Chondrocyte (in vitro differentiated cells): ENCODE measurements around the gene ATP8B3. TPM values are rescaled to one million over a fixed set of nuclear protein-coding genes. Genes with fewer than 3 reads are reported as not detected.
"Not testable (repeated sequence)": the region's sequence is repeated elsewhere in the genome, so short reads cannot be mapped to it uniquely, and the experiment has no call there.

Experiments
- DNase-seq: peaks from one replicate; pipeline ENCODE4 v3.0.0; 2021; ENCODE audit warnings: mixed read lengths, low spot score
- H3K27ac Mint-ChIP-seq: one replicate; pipeline ENCODE4 v1.8.0; 2021; ENCODE audit warnings: mild to moderate bottlenecking, moderate library complexity, mixed read lengths; ENCODE audit not compliant: unreplicated experiment
- H3K27me3 Mint-ChIP-seq: 2 replicates; pipeline ENCODE4 v1.8.0; 2021; ENCODE audit warnings: low read depth, mixed read lengths
- H3K36me3 Mint-ChIP-seq: 2 replicates; pipeline ENCODE4 v1.8.0; 2021; ENCODE audit warnings: low read depth, mixed read lengths
- H3K4me1 Mint-ChIP-seq: 2 replicates; pipeline ENCODE4 v1.8.0; 2021; ENCODE audit warnings: low read depth, mild to moderate bottlenecking, mixed read lengths
- H3K4me3 Mint-ChIP-seq: one replicate; pipeline ENCODE4 v1.8.0; 2021; ENCODE audit warnings: mild to moderate bottlenecking, moderate library complexity, mixed read lengths; ENCODE audit not compliant: unreplicated experiment
- H3K9me3 Mint-ChIP-seq: 2 replicates; pipeline ENCODE4 v1.8.0; 2021; ENCODE audit warnings: low read depth, mixed read lengths
- total RNA-seq: library from RNA; stranded (reverse); gene quantifications from 3 replicates; pipeline ENCODE4 v1.2.1, GENCODE V29; 2021
- TF ChIP-seq, protein P1 (sequence below): fragments of 200-600 bp; sonication (generic); IDR thresholded peaks from 2 replicates; pipeline ENCODE4 v1.5.0; 2021; ENCODE audit warnings: antibody characterized with exemption, mild to moderate bottlenecking, moderate library complexity

Gene ATP8B3
- total RNA-seq, 1 donor from 2014 or later = 5.7 TPM

DNA sequence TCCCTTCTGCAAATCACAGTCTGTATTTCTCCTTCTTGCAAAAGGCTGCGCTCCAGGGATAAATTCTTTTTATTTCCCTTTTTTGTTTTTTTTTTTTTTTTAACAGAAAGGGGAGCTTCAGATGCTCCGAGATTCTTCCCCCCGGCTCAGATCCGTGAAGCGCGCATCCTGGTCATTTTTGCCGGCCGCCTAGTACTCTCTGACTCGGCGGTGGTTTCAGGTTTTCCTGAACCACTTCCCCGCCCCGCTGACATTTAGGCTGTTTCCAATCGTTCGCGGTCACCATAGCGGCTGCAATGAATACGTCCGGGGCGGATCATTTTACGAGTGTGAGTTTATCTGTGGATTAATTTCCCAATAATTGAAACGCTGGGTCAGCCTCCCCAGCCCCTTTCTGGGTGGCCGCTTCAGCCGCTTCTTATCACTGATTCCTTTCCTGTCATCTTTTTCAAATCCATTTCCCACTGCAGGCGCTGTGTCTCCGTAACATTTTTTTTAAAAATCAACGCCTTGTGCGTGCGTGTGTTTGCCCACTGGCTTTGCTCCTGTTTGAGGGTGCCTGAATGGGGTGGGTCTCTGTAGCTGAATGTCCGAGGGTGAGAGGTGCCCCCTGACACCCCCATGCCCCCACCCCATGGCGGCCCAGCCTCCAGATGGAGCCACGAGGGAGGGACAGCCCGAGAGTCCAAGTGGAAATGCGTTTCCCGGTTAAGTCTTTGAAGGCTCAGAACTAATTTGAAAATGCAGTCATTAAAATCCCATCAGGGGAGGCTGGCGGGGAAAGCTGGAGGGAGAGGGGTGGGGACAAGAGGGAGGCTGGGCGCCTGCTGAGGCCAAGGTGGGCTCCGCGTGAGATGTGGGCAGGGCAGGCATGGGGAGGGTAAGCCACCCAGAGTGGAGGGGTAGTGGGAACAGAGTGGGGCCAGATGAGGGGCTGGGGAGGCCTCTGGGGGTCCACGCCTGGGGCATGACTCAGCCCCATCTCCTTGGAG lies 48.1 kb downstream of the ATP8B3 start:
- H3K4me1 Mint-ChIP-seq = no peaks in the 10 kb centered on the region
- no peak overlapping the region for H3K27ac Mint-ChIP-seq
- peaks cover 50% of the 10 kb centered on the region for H3K27me3 Mint-ChIP-seq
- H3K36me3 Mint-ChIP-seq = no peaks in the 10 kb centered on the region
- TF ChIP-seq, protein P1, sequence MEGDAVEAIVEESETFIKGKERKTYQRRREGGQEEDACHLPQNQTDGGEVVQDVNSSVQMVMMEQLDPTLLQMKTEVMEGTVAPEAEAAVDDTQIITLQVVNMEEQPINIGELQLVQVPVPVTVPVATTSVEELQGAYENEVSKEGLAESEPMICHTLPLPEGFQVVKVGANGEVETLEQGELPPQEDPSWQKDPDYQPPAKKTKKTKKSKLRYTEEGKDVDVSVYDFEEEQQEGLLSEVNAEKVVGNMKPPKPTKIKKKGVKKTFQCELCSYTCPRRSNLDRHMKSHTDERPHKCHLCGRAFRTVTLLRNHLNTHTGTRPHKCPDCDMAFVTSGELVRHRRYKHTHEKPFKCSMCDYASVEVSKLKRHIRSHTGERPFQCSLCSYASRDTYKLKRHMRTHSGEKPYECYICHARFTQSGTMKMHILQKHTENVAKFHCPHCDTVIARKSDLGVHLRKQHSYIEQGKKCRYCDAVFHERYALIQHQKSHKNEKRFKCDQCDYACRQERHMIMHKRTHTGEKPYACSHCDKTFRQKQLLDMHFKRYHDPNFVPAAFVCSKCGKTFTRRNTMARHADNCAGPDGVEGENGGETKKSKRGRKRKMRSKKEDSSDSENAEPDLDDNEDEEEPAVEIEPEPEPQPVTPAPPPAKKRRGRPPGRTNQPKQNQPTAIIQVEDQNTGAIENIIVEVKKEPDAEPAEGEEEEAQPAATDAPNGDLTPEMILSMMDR = no peak
- H3K4me3 Mint-ChIP-seq = no peak overlapping the region
- H3K9me3 Mint-ChIP-seq = no peaks in the 10 kb centered on the region
- no peak for DNase-seq

DNA sequence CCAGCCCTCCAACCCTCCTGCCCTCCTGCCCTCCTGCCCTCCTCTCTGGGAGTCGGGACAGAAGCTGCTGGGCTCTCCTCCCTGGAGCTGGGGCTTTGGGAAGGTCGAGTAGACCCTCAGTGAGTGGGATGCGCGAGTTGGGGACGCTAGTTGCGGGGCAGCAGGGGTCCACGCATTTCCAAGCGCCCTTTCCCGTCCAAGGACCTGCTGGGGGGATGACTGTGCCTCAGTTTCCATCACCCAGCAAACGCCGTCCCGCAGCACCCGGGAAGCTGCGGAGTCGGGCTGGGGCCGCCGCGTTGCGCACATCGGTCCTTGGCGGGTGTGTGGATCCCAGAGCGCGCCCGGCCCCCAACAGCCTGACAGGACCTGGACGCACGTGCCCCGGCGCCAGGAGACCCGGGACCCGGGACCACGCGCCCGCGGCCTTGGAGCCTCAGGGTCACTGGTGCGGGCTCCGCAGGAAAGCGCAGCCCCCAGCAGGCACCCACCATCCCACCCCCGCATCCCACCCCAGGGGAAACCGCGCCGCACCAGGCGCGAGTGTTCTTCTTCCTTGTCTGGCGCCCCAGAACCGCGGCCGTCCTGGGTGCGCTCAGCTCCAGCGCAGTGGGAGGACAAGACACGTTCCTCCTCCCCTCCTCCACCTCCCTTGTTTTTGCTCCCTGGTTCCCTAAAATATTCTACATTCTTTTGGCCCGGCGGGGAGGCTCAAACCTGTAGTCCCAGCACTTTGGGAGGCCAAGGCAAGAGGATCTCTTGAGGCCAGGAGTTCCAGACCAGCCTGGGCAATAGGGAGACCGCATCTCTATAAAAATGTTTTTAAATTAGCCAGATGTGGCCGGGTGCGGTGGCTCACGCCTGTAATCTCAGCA lies 49.6 kb downstream of the ATP8B3 start:
- Mint-ChIP-seq H3K4me3 (no peak overlapping the region), H3K27ac (no peak overlapping the region), H3K27me3 (peaks cover 53% of the 10 kb centered on the region), H3K9me3 (no peaks in the 10 kb centered on the region), H3K4me1 (no peaks in the 10 kb centered on the region), H3K36me3 (no peaks in the 10 kb centered on the region)
- TF ChIP-seq, protein P1 = no peak
- DNase-seq = no peak

DNA sequence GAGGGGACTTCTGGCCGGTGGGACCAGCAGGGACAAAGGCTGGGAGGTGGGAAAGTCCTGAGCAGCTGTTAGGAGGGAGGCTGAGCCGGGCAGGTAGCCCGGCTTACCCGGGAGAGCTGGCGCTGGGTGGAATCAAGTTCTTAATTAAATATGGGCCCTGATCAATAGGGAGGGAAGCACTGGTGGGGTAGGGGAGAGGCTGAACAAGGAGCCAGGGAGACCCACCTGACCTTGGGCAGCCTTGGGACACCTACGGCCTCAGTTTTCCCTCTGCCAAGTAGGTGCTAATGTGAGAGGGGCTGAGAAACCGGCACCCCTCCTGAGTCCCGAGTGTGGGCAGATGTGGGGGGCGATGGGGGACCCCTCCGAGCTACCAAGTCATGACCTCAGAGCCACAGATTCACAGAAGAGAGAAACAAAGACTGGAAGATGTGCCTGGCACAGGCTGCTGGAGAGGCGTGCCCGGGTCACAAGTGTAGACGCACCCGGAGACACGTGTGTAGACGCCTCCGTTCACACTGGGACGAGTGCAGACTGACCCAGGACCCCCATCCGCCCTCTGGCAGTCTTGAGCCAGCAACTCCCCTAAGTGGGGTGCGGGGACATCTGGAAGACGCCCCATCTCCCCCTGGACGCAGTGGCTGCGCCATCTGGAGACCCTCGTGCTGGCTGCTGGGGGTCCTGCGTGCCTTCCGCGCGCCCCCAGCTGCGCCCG lies 50.4 kb downstream of the ATP8B3 start:
- H3K4me1 Mint-ChIP-seq = no peaks in the 10 kb centered on the region

DNA sequence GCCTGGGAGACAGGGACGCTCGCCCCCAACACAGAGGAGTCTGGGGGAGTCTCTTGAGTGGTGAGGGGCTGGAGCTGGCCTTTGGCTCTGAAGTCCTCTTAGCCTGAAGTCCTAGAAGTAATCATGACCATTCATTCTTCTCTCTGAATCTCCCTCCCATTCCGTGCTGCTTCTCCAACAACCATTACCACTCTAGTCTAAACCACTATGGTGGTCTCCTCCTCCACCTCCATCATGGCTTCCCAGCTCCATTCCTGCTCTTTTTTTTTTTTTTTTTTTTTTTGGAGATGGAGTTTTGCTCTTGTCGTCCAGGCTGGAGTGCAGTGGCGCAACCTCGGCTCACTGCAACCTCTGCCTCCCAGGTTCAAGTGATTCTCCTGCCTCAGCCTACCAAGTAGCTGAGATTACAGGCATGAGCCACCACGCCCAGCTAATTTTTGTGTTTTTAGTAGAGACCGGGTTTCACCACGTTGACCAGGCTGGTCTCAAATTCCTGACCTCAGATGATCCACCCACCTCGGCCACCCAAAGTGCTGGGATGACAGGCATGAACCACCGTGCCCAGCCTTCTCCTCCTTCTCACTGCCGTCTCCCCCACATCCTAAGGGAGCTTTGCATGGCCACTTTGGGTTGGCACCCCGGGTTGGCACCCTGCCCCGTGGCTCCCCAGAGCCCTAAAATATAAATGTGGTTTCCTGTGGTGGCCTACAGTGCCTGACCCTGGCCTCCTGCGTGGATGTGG lies 51.1 kb downstream of the ATP8B3 start:
- peaks cover 62% of the 10 kb centered on the region for H3K27me3 Mint-ChIP-seq

More for the DNA sequence above, 50.4 kb downstream of the ATP8B3 start:
- DNase-seq = no peak
- peaks cover 58% of the 10 kb centered on the region for H3K27me3 Mint-ChIP-seq
- H3K4me3 Mint-ChIP-seq = no peak overlapping the region
- H3K9me3 Mint-ChIP-seq = no peaks in the 10 kb centered on the region
- H3K36me3 Mint-ChIP-seq = no peaks in the 10 kb centered on the region
- no peak overlapping the region for H3K27ac Mint-ChIP-seq
- TF ChIP-seq, protein P1 = no peak

DNA sequence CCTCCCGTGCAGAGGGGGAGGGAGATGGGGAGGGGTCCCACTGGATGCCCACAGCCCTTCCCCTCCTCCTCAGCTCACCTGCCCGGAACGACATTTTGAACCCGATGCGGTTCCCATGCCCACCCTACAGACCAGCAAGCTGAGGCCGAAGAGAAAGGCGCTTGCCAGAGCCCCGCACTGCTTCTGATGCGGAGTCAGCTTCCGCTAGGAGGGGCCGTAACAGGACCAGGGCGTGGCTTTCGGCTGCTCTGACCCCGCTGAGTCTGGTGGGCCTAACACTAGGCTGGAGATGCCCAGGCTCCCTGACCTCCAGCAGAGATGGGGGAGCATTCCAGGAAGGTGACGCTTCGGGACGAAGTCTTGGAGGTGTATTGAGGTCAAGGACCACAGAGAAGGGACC lies 52.1 kb downstream of the ATP8B3 start:
- TF ChIP-seq, protein P1 = no peak
- H3K36me3 Mint-ChIP-seq = no peaks in the 10 kb centered on the region

More for the DNA sequence above, 51.1 kb downstream of the ATP8B3 start:
- DNase-seq, H3K27ac Mint-ChIP-seq, H3K9me3 Mint-ChIP-seq, H3K4me1 Mint-ChIP-seq, H3K4me3 Mint-ChIP-seq, H3K36me3 Mint-ChIP-seq: not testable (repeated sequence)

More for the DNA sequence above, 52.1 kb downstream of the ATP8B3 start:
- no peak overlapping the region for H3K4me3 Mint-ChIP-seq
- H3K9me3 Mint-ChIP-seq = no peaks in the 10 kb centered on the region
- H3K4me1 Mint-ChIP-seq = peaks cover 3% of the 10 kb centered on the region
- no peak overlapping the region for H3K27ac Mint-ChIP-seq
- no peak for DNase-seq
- peaks cover 57% of the 10 kb centered on the region for H3K27me3 Mint-ChIP-seq
